Gastroesophageal sphincter (tissue), 3 donors: Measurements from ENCODE around the gene ETS2.

Experiments used
- POLR2AphosphoS5 ChIP-seq: sonication (generic); formaldehyde crosslinking; IDR thresholded peaks from one replicate; pipeline ENCODE4 v1.6.1; 2017; ENCODE audit warnings: antibody characterized with exemption
- TF ChIP-seq, protein P1 (sequence below), 4 experiments: fragments of 200-600 bp in 2 of 4; fragments of 450-650 bp in 2 of 4; sonication (generic) in 1 of 4; IDR thresholded peaks; one replicate each; pipeline ENCODE4 v1.5.1; 2017 to 2019; ENCODE audit warnings: antibody characterized with exemption in 4 of 4, mild to moderate bottlenecking in 2 of 4, moderate library complexity in 2 of 4

DNA sequence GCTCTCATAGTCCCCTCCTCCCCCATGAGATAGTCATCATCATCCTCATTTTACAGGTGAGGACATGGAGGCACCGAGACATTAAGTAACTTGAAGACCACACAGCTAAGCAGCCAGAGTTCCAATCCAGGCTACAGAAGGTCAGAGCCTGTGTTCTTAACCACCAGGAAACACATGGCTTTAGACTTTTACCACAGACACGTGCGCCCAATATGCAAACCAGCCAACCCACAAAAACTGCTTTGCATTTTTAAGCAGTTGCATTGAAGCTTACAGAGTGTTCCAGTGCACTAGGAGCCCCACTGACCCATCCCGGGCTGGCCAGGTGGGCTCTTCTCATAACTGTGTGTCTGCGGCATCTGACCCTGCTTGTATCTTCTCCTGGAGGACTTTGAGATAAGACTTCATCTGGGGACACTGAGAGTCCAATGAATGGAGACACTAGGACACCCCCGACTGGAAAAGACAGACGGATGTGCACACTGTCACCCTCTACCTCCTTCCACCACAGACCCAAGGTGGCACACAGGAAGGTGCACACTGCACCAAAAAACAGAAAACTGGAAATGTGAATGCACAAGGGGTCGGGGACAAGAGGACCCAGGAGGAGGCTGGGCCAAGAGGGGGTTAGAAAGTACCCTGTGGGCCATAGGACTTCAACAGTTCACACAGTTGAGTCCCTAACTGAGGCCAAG is 56.4 kb downstream of the ETS2 start:
- TF ChIP-seq POLR2AphosphoS5 = no peak
- TF ChIP-seq, protein P1, sequence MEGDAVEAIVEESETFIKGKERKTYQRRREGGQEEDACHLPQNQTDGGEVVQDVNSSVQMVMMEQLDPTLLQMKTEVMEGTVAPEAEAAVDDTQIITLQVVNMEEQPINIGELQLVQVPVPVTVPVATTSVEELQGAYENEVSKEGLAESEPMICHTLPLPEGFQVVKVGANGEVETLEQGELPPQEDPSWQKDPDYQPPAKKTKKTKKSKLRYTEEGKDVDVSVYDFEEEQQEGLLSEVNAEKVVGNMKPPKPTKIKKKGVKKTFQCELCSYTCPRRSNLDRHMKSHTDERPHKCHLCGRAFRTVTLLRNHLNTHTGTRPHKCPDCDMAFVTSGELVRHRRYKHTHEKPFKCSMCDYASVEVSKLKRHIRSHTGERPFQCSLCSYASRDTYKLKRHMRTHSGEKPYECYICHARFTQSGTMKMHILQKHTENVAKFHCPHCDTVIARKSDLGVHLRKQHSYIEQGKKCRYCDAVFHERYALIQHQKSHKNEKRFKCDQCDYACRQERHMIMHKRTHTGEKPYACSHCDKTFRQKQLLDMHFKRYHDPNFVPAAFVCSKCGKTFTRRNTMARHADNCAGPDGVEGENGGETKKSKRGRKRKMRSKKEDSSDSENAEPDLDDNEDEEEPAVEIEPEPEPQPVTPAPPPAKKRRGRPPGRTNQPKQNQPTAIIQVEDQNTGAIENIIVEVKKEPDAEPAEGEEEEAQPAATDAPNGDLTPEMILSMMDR (IDR thresholded peaks at IDR 0.05) = no peak
